Left forelimb (tissue), 1 donor: ENCODE measurements around the gene NRCAM.

Source experiments
- DNase-seq: peaks from one replicate; pipeline ENCODE4 v3.0.0-alpha.2; 2018; ENCODE audit warnings: low spot score

NRCAM gene

GRCh38 chr7:108246227-108246837 lies 209.9 kb downstream of the NRCAM start:
- no peak for DNase-seq

- no peak for DNase-seq
Measured at GRCh38 chr7:108245523-108246226, 210.6 kb downstream of the NRCAM start.

DNA sequence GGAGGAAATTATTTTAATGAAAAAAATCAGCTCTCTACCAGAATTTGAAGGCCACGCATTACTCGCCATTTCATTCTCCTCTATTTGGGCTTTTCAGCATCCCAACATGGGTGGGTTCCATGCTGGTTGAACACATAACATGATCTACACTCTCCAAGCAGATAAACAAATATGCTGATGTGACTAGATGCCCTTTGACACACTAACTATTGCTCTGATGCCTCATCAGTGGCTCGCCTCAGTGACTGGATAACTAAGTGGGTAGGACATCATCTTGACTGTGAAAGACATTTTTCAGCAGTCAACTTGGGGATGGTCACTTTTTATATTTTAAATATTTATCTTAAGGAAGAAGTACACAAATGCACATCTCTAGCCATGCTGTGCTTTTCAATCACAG lies 212.1 kb downstream of the NRCAM start:
- DNase-seq = no peak

- no peak for DNase-seq
Measured at GRCh38 chr7:108239501-108240225, 216.6 kb downstream of the NRCAM start.

GRCh38 chr7:108236681-108237415 lies 219.4 kb downstream of the NRCAM start:
- no peak for DNase-seq

- no peak for DNase-seq
Measured at GRCh38 chr7:108235451-108236061, 220.7 kb downstream of the NRCAM start.

- no peak for DNase-seq
Measured at GRCh38 chr7:108234971-108235450, 221.2 kb downstream of the NRCAM start.

DNA sequence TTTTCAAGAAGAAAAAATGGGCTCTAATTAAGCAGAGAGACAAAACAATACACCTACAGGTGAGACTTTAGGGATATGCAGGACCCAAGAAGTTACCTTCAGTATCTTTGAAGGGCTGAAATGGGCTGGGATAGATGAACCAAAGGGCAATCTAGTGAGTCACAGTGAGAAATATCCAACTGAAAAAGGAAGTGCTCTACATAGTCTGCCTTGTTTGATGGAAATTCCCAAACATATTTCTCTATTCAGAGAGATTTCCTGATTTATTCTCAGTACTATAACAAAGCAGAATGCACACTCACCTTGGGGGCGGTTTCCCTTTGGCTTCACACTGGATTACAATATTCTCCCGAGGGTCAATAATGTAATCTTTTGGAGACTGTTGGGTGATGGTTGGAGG lies 222.0 kb downstream of the NRCAM start:
- DNase-seq = no peak

GRCh38 chr7:108232076-108232475 lies 224.2 kb downstream of the NRCAM start:
- no peak for DNase-seq

- no peak for DNase-seq
Measured at GRCh38 chr7:108231221-108231620, 225.0 kb downstream of the NRCAM start.

GRCh38 chr7:108227366-108227765 lies 228.9 kb downstream of the NRCAM start:
- no peak for DNase-seq

GRCh38 chr7:108226816-108227299 lies 229.4 kb downstream of the NRCAM start:
- no peak for DNase-seq

DNA sequence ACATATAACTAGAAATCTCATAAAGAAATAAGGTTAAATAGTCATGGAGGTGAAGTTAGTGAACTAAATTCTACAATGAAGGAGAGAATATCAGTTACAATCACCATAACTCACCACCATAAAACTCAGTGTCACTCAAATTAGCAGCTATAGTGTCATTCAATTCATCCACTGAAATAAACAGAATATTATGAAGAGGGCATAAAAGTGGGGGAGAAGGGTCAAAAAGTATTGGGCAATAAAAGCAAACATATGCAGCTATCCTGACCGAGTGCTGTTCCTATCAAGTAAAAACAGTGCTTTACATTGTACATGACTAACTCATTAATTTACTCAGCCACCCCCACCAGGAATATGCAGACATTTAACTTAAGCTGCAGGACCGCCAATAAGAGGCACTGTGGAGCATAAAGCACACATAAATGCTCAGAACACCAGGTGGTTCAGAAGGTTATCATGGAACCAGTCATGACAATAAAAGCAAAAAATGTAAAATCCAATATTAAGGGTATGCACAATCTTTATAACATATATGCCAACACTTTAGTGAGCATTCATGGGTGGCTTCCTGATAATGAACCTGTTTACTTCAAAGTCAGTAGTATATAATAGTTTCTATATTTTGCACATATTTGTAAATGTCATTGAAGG lies 230.6 kb downstream of the NRCAM start:
- no peak for DNase-seq

DNA sequence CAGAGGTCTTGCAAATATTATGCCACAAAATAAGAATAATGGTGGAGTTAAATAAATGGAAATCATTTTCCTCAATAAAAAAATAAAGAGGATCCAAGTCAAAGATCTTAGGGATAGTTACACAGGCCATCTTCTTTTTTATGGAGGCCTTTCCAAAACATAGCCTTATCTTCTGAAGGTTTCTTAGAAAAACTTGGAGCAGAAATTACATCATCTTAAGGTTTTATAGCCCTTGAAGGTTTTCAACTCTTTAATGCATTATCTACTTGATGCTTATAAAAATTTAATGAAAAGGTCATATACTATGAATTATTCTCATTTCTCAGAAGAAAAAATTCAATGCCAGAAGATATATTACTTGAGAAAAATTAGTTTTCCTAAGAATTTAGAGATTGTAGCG lies 231.8 kb downstream of the NRCAM start:
- no peak for DNase-seq

GRCh38 chr7:108222236-108222892 lies 233.9 kb downstream of the NRCAM start:
- DNase-seq = no peak

DNA sequence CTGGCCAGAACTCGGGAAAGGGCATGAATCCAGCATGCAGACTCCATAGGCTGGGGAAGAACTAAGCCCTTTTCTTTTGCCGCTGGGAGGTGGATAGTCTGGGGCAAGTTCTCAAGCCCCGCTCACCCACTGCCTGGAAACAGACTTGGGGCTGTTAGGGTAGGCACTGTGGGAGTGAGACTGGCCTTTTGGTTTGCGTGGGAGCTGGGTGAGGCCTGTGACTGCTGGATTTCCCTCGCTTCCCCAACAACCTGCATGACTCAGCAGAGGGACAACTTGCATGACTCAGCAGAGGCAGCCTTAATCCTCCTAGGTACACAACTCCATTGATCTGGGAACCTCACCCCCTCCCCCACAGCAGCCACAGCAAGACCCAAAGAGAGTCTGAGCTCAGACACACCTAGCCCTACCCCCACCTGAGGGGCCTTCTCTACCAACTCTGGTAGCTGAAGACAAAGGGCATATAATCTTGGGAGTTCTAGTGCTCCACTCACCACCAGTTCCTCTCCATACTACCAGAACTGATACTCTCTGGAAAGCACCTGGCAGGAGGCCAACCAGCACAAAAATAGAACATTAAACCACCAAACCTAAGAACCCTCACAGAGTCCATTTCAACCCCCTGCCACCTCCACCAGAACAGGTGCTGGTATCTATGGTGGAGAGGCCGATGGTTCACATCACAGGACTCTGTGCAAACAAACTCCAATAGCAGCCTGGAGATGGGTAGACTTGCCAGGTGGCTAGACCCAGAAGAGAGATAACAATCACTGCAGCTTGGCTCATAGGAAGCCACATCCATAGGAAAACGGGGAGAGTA lies 244.6 kb downstream of the NRCAM start:
- no peak for DNase-seq

GRCh38 chr7:108210796-108211195 lies 245.4 kb downstream of the NRCAM start:
- no peak for DNase-seq

DNA sequence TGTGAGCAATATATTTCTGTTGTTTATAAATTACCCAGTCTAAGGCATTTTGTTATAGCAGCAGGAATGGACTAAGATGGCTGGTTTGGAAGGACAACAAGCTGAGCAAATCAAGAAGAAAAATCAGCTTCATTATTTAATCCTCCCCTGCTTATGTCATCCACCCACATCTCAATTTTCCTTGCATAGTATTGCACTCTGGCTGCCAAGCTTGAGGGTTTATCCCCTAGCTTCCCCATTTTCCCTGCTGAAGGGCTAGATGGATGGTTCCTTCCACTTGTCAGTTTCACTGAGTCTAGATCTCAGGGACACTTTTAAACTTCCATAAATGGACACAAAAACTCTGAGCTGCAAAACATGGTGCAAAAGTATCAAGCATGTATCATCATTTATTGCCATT lies 250.9 kb downstream of the NRCAM start:
- no peak for DNase-seq

- DNase-seq = no peak
Measured at GRCh38 chr7:108204281-108204796, 251.9 kb downstream of the NRCAM start.

DNA sequence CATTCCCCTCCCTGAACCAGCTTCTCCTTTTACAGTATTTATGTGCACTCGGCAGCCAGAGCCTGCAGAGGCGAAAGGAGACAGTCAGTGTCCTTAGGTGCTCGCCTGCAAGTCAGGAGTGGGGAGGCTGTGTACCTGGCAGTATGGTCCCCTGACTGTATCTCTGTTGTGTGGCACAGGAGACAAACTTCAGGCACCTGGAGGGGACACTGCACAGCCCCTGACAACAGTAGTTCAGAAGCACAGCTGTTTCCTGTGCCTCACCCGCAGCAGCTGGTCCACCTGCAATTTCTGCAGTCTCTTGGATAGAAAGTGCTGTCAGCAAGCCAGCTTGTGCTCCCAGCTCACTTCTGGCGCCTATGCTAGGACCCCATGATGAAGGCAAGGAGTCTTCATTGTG lies 252.7 kb downstream of the NRCAM start:
- DNase-seq = no peak
